Epithelial cell of esophagus (primary cell): Measurements from ENCODE around the gene RHOF.
"Not testable (repeated sequence)": the region's sequence is repeated elsewhere in the genome, so short reads cannot be mapped to it uniquely, and the experiment has no call there.

Source experiments
- DNase-seq: peaks from one replicate; pipeline ENCODE4 v3.0.0; 2010; ENCODE audit warnings: low read depth
- H3K4me3 ChIP-seq: 2 replicates; pipeline ENCODE4 v1.5.1; 2011; ENCODE audit warnings: mild to moderate bottlenecking, low read length, control low read depth
- CTCF ChIP-seq: IDR thresholded peaks from 2 replicates; pipeline ENCODE4 v1.5.1; 2011; ENCODE audit warnings: low read depth, mild to moderate bottlenecking, low read length, control low read depth, inconsistent platforms; ENCODE audit not compliant: insufficient read depth; ENCODE audit errors: missing control alignments

The RHOF gene

GRCh38 chr12:121765573-121765972 is 27.9 kb downstream of the RHOF start:
- no peak for TF ChIP-seq CTCF
- DNase-seq, result peak; percentile 62
- H3K4me3 ChIP-seq, result no peak overlapping the region

GRCh38 chr12:121764808-121765207 is 28.7 kb downstream of the RHOF start:
- TF ChIP-seq CTCF, result no peak
- DNase-seq, result no peak
- H3K4me3 ChIP-seq, result no peak overlapping the region

GRCh38 chr12:121762269-121762668 is 31.2 kb downstream of the RHOF start:
- H3K4me3 ChIP-seq, result no peak overlapping the region
- no peak for DNase-seq
- TF ChIP-seq CTCF, result no peak

- H3K4me3 ChIP-seq, DNase-seq: not testable (repeated sequence)
These were observed 35.0 kb downstream of the RHOF start for GRCh38 chr12:121758536-121758935.

GRCh38 chr12:121755591-121755990 is 37.9 kb downstream of the RHOF start:
- DNase-seq, result no peak
- no peak for TF ChIP-seq CTCF
- H3K4me3 ChIP-seq, result no peak overlapping the region

- H3K4me3 ChIP-seq, result no peak overlapping the region
- TF ChIP-seq CTCF, result no peak
These were observed 38.7 kb downstream of the RHOF start for GRCh38 chr12:121754836-121755235.

GRCh38 chr12:121753844-121754264 is 39.6 kb downstream of the RHOF start:
- H3K4me3 ChIP-seq, result no peak overlapping the region
- no peak for TF ChIP-seq CTCF
- DNase-seq, result no peak

More at GRCh38 chr12:121754836-121755235, 38.7 kb downstream of the RHOF start:
- no peak for DNase-seq
